ENCODE data around the gene WDFY3.
A peak's percentile ranks its signal among the peaks of the same experiment; 100 is the strongest.

Gene WDFY3

GRCh38 chr4:84966382-84967242 lies at the start of gene WDFY3:
TSS of gene WDFY3 (minus strand) at chr4:84966690. CDS start at chr4:84860591, 106,099 bp downstream.
- peak; percentile 82 to 95 for DNase-seq

DNA sequence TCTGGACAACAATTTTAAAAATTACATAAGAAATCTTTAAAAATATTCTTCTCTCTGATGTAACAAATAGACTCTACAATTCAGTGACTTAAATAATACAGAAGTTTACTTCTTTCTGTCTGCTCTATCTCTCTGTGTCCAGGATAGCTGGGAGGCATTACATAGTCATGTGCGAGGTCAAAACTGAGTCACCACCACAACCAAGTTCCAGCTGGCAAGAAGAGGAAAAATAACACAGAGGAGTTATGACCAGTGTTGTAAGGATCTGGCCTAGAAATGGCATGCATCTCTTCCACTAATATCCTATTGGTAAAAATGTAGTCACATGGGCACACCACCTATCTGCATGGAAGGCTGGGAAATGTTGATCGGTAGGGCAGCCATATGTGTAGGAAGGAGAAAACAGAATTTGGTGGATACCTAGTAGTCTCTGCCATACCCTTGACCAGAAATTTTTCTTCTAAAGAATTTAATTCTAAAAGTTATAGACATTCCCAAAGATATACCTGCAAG lies 39.4 kb upstream of the WDFY3 start:
- no peak for DNase-seq

DNA sequence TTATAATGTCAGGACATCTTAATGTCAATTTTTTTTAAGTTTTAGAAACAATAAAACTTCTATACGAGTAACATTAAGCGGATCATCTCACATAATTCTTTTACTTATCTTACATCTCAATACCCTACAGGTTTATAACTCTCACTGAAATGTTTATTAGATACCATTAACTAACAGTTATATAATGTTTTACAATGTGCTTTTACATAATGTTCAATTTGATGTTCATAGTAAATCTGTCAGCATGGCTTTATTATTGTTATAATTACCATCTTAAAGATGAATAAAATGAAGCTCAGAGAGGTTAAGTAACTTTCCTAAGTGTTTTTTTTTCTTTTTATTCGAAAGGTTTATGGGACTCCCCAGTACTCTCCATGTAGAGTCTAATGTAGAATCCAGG lies 33.9 kb upstream of the WDFY3 start:
- no peak for DNase-seq

GRCh38 chr4:84995386-84995785 lies 28.9 kb upstream of the WDFY3 start:
- no peak for DNase-seq

DNA sequence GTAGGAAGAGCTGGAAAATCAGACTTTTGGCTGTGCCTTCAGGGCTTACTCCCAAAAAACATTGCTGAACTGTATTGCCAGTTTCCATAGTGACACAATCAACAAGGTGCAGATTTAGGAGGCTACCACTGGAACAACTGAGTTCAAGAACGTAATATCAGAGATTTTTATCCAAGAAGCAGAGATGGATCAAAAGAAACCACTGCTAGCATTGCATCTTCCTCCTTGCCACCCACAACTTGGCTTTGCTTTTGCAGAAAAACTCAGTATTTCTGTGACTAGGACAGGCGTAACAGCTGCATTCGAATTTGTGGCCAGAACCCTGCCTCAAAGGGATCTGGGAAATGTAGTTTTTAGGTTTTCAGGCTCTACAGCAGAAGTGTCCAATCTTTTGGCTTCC lies 27.8 kb upstream of the WDFY3 start:
- no peak for DNase-seq

GRCh38 chr4:84985952-84986351 lies 19.5 kb upstream of the WDFY3 start:
- DNase-seq, result no peak

- DNase-seq, result no peak
Measured at GRCh38 chr4:84977396-84977795, 10.9 kb upstream of the WDFY3 start.

GRCh38 chr4:84973856-84974255 lies 7.4 kb upstream of the WDFY3 start:
- DNase-seq, result no peak

DNA sequence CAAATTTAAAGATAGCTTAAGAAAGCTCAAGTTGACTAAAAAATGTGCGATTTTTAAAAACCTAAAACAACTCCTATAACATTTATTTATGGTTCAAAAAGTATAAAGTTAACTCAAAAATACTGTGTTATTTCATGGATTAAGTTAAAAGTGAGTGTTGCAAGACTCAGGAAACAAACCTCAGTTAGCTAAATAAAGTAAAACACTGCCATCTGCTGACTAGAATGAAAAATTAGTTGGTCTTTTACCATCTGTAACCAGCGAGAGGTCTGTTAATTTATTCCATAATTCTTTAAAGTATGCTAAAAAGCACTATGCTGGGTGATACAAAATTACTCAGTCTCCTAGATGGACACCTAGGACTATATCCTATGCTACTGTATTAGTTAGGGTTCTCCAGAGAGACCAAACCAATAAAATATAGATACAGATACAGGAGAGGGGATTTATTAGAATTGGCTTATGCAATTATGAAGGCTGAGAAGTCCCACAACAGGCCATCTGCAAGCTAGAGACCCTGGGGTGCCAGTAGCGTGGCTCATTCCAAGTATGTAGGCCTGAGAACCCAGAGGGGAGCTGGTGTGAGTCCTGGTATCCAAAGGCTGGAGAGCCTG lies 4.9 kb upstream of the WDFY3 start:
- peak in 1 of 2 donors; percentile 82 for DNase-seq

DNA sequence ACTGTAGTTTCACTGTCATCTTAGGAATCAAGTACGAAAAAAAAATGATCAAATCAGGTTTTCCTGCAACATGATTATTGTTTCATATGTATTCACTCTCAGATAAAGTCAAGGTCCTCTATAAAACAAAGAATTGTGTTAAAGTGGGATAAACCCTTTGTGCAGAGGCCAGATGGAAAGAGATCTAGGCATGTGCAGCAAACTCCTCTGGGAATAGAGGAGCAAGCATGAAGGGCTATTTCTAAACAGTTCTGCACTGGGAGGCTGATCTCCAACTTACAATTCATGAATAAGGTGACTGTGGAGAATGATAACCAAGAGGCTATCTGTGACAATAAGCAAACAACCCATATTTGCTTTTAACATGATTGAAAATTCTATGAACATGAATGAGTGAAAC lies 2.4 kb upstream of the WDFY3 start:
- DNase-seq, result no peak

- DNase-seq, result peak; percentile 33 to 73
Measured at GRCh38 chr4:84967243-84967690, 777 bp upstream of the WDFY3 start.

- peak; percentile 44 to 71 for DNase-seq
Measured at GRCh38 chr4:84965553-84966381, 723 bp downstream of the WDFY3 start.

DNA sequence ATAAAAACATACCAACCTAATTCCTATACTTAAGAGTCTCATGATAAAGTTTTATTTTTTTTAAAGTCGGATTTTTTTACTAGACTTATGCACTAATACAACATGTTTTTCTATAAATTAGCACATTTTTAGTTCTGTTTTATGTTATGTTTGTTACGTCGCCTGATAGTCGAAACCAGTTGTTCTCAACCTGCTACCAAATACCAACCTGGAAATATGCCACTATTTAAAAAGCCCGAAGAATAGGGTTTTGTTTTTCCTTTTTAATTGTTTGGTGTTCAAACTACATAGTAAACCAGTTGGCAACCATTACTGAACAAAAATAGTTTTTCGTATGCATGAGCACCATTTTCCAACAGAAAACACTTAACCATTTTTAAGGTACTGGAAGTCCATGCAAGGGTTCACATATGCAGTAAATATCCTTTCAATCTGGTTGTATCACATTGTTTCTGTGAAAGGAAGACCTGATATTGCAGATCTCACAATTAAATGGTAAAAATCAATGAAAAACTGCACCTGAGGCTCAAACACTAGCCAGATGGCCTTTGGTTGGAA lies 1.4 kb downstream of the WDFY3 start:
- no peak for DNase-seq

- no peak for DNase-seq
Measured at GRCh38 chr4:84962102-84962501, 4.4 kb downstream of the WDFY3 start.

DNA sequence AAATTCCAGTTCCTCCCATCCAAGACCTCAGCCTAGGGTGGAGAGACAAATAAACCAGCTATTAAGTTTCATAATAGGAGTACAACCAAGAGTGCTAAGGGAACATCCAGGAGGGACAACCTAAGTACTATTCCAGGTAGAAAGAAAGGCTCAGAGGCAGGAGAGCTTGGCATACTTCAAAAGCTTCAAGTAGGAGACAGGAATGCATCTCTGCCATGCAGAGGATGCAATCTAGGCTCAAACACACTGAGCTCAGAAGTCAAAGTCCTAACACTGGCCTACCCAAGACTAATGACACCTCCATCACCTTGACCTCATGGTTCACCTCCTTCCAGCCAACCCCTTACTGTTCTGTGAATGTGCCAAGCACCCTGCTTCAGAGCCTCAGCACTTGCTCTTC lies 8.1 kb downstream of the WDFY3 start:
- DNase-seq, result no peak

- no peak for DNase-seq
Measured at GRCh38 chr4:84957514-84958420, 8.7 kb downstream of the WDFY3 start.

- no peak for DNase-seq
Measured at GRCh38 chr4:84956014-84956413, 10.5 kb downstream of the WDFY3 start.

DNA sequence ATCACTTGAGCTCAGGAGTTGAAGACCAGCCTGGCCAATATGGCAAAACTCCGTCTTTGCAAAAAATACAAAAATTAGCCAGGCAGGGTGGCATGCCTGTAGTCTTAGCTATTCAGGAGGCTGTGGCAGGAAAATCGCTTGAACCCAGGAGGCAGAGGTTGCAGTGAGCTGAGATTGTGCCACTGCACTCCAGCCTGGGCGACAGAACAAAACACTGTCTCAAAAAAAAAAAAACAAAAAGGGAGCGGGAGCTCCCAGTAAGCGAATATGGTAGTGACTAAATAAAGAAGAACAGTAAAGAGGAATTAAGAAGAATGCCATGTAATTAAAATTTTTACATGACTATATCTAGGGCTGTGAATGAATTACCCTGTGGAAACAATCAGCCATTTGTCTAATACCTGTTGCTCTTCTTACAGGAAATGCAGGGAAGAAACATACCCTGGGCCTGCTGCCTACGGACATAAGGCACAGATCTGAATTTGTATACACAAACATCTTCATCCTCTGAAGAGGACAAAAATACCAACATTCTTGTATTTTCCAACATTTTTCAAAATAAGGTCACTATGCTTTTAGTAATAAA lies 11.4 kb downstream of the WDFY3 start:
- DNase-seq, result no peak

DNA sequence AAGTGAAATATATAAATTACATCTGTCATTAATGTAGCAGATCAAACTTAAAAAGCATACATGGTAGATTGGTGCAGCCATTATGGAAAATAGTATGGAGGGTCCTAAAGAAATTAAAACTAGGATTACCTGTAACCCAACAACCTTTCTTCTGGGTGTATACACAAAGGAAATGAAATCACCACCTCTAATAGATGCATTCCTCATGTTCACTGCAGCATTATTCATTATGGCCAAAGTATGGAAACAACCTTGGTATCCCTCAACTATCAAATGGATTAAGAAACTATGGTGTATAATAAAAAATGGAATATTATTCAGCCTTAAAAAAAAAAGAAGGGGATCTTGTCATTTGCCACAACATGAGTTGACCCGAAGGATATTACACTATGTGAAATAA lies 13.7 kb downstream of the WDFY3 start:
- DNase-seq, result no peak

- DNase-seq, result no peak
Measured at GRCh38 chr4:84952004-84952403, 14.5 kb downstream of the WDFY3 start.

- DNase-seq, result no peak
Measured at GRCh38 chr4:84948056-84948455, 18.4 kb downstream of the WDFY3 start.
